Epithelial cell of esophagus (primary cell): ENCODE data around the gene GATAD2A.

Experiments
- DNase-seq: peaks from one replicate; pipeline ENCODE4 v3.0.0; 2010; ENCODE audit warnings: low read depth
- H3K4me3 ChIP-seq: 2 replicates; pipeline ENCODE4 v1.5.1; 2011; ENCODE audit warnings: mild to moderate bottlenecking, low read length, control low read depth
- TF ChIP-seq, protein P1 (sequence below): IDR thresholded peaks from 2 replicates; pipeline ENCODE4 v1.5.1; 2011; ENCODE audit warnings: low read depth, mild to moderate bottlenecking, low read length, control low read depth, inconsistent platforms; ENCODE audit not compliant: insufficient read depth; ENCODE audit errors: missing control alignments

GATAD2A gene

DNA sequence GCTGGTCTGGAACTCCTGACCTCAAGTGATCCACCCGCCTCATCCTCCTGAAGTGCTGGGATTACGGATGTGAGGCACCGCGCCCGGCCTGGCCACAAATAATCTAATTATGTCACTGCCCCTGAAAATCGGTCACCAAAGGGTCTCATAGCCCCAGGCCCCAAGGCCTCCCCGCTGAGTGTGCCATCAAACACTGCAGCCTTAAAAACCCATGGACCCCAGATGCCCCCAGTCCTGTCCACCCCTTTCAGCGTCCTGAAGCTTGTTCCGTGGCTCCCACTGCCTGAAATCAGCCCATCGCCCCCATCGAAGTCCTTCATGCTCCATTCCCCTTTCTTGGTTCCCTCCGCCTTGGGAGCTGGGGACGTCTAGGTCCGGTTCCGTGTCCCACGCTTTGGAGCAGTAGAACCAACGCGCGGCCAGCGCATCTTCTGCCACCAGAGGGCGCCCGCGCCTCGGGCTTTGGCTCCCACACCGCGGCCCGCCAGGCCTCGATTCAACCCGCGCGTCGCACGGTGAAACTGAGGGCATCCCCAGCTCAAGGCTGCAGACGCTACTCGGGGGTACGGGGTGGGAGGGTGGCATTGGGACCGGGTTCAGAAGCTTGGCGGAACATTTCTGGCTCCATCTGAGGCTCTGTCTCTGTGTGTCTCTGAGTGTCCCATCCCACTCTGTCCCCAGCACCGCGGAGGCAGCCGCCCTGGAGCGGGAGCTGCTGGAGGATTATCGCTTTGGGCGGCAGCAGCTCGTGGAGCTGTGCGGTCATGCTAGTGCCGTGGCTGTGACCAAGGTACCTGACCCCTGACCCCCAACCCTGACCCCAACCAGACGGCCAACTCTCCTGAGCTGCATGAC, 126.7 kb downstream of the GATAD2A start:
- H3K4me3 ChIP-seq = no peak overlapping the region
- DNase-seq = peak; percentile 66

DNA sequence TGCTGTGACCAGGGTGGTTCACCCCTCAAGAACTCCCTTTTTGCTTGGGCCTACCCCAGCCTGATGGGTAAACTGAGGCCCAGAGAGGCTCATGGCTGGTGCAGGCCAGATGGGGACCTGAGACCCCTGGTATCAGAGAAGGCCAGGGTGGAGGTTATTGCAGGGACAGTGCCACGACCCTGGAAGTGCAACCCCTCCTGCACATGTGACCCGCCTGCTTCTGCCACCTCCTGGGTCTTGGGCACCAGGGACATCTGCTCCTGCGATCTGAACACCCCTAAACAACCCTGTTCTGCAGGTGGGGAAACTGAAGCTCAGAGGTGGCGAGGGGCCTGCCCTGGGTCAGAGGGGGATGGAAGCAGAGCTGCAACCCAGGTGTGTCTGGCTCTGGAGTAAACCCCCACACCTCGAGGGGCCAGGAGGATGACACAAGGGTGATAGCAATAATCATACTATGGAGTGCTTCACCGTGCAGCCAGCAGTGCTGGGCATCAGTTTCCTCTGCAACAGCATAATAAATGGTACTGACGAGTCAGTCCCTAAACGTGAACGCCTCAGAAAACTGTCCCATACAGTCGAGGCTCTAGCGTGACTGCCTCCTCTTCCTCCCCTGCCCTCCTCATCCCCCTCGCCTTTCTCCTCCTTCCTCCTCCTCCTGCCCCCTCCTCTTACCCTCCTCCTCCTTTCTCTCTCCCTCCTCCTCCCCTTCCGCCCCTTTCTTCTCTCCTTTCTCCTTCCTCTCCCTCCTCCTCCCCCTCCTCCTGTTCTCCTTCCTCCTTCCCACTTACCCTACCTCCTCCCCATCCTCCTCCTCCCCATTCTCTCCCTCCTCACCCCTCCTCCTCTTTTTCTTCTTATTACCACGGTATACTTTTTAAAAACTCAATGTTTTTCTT, 127.6 kb downstream of the GATAD2A start:
- no peak for DNase-seq
- H3K4me3 ChIP-seq = no peak overlapping the region
- TF ChIP-seq, protein P1, sequence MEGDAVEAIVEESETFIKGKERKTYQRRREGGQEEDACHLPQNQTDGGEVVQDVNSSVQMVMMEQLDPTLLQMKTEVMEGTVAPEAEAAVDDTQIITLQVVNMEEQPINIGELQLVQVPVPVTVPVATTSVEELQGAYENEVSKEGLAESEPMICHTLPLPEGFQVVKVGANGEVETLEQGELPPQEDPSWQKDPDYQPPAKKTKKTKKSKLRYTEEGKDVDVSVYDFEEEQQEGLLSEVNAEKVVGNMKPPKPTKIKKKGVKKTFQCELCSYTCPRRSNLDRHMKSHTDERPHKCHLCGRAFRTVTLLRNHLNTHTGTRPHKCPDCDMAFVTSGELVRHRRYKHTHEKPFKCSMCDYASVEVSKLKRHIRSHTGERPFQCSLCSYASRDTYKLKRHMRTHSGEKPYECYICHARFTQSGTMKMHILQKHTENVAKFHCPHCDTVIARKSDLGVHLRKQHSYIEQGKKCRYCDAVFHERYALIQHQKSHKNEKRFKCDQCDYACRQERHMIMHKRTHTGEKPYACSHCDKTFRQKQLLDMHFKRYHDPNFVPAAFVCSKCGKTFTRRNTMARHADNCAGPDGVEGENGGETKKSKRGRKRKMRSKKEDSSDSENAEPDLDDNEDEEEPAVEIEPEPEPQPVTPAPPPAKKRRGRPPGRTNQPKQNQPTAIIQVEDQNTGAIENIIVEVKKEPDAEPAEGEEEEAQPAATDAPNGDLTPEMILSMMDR = no peak

More for the DNA sequence above, 126.7 kb downstream of the GATAD2A start:
- TF ChIP-seq, protein P1 = peak; percentile 91

DNA sequence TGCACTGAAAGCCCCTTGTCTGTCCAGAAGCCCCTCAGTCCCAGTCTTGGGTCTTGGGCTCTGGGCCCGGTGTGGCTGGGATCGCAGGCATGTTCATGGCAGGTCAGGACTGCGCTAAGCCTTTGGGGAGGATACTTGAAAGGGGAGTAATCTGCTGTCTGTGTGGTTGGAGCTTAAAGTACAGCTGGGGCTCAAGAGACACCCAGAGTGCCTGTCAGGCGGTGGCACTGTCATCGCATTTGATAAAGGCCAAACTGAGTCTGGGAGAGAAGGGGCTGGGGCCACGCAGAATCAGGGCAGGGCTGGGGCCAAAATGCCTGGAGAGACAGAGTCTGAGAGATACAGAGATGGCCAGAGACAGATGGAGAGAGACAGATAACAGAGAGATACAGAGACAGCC, 128.4 kb downstream of the GATAD2A start:
- no peak for DNase-seq
- H3K4me3 ChIP-seq = no peak overlapping the region
- TF ChIP-seq, protein P1 = no peak

DNA sequence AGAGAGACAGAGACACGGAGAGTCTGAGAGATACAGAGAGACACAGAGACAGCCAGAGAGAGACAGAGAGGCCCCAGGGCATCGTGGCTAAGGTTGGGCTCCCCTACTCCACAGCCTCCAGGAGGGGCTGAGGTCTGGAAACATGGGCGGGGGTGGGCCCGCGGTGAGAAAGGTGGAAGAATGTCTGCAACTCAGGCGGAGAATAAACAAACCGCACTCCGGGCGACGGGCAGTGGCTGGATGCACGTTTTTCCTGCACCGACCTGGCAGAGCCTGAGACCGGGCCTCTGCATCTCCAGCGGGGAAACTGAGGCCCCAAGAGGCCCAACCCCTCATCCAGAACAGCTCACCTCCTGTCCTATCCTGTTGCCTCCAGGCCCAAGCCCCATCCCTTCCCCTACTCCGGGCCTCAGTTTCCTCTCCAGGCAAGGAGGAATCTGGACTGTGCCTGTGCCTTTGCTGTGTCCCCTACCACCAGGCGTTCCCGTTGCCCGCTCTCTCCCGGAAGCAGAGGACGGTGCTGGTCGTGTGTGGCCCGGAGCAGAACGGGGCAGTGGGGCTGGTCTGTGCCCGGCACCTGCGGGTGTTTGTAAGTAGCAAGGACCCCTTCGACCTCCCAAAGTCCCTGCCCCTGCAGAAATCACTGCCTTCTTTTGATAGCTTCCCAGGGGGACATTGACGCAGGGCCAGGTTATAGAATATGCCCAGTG, 129.2 kb downstream of the GATAD2A start:
- TF ChIP-seq, protein P1 = no peak
- no peak for DNase-seq
- no peak overlapping the region for H3K4me3 ChIP-seq

DNA sequence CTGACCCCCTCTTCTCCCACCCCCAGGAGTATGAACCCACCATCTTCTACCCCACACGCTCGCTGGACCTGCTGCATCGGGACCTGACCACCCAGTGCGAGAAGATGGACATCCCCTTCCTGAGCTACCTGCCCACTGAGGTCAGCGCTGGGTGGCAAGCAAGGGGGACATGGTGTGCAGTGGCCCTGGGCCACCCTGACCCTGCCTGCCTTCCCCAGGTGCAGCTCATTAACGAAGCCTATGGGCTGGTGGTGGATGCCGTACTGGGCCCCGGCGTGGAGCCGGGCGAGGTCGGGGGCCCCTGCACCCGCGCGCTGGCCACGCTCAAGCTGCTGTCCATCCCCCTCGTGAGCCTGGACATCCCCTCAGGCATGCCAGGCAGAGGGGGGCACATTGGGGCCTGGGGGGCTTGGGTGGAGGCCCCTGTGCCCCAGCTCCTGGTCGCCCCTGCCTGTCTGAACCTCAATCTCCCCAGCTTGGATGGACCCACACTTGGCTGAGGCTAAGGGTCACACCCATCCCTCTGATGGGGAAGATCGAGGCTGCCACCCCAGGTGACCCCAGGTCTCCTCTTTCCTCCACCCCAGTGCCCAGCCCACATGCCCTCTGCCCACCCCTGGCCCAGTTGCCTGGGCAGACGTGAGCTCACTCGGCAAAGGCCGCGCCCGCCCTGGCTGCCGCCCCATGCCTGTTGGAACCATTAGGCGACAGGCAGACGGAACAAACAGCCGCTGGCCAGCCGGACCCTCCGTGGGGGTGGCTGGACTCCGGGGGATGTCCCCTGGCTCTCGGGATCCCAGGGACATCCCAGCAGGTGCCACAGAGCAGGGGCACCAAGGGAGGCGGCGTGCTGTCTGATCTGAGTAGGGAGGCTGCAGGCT, 130.1 kb downstream of the GATAD2A start:
- no peak overlapping the region for H3K4me3 ChIP-seq
- DNase-seq = no peak
- TF ChIP-seq, protein P1 = no peak
